Thyroid gland (tissue), 4 donors: ENCODE data around the gene SLC32A1. TPM values are rescaled to one million over a fixed set of nuclear protein-coding genes. Genes with fewer than 3 reads are reported as not detected.
A peak's percentile ranks its signal among the peaks of the same experiment; 100 is the strongest.

Source experiments
- DNase-seq, 2 donors: peaks; one replicate each; pipeline ENCODE4 v3.0.0-alpha.2; 2019
- H3K27ac ChIP-seq, 3 donors: fragments of 200-600 bp; sonication (generic); 1 replicate in 2 of 3; 2 replicates in 1 of 3; pipeline ENCODE4 v1.5.1; 2016 to 2019; ENCODE audit warnings: mild to moderate bottlenecking in 1 of 3, moderate library complexity in 1 of 3
- H3K27me3 ChIP-seq: fragments of 200-600 bp; sonication (generic); one replicate; pipeline ENCODE4 v1.5.1; 2019
- H3K36me3 ChIP-seq, 2 donors: fragments of 200-600 bp; sonication (generic); one replicate each; pipeline ENCODE4 v1.5.1; 2016 to 2019
- H3K4me1 ChIP-seq, 2 donors: fragments of 200-600 bp; sonication (generic); one replicate each; pipeline ENCODE4 v1.5.1; 2017 to 2019
- H3K4me3 ChIP-seq, 3 donors: fragments of 200-600 bp; sonication (generic); replicated peaks in 1 of 3; 1 replicate in 2 of 3; 2 replicates in 1 of 3; pipeline ENCODE4 v1.5.1; 2016; ENCODE audit warnings: mild to moderate bottlenecking in 1 of 3
- H3K9me3 ChIP-seq: fragments of 200-600 bp; sonication (generic); one replicate; pipeline ENCODE4 v1.5.1; 2017
- POLR2A ChIP-seq, 2 donors: fragments of 450-650 bp; IDR thresholded peaks; one replicate each; pipeline ENCODE4 v1.6.1; 2017; ENCODE audit warnings: antibody characterized with exemption in 2 of 2, mild to moderate bottlenecking in 2 of 2, moderate library complexity in 1 of 2
- WGBS, 2 donors: methylation state at CpG; one replicate each; pipeline ENCODE4 v1.1.5; 2017; 5-methylcytosine and 5-hydroxymethylcytosine counted together
- intact Hi-C: fragments of 100-400 bp; cut with DNase I; formaldehyde crosslinking; loops from one replicate; pipeline ENCODE4 v1.15.1; 2023
- total RNA-seq, 4 donors: library from RNA; depleted of rRNA; stranded (reverse); fragments of >200 nt; gene quantifications; one replicate each; pipeline ENCODE4 v1.2.3, GENCODE V29; 2016
- TF ChIP-seq, protein P1 (sequence below), 6 experiments: fragments of 200-600 bp in 3 of 6; fragments of 450-650 bp in 3 of 6; sonication (generic) in 3 of 6; IDR thresholded peaks; one replicate each; pipeline ENCODE4 v1.5.1; 2016 to 2019; ENCODE audit warnings: antibody characterized with exemption in 6 of 6, mild to moderate bottlenecking in 2 of 6, inconsistent platforms in 1 of 6, moderate library complexity in 1 of 6

Gene SLC32A1, protein sequence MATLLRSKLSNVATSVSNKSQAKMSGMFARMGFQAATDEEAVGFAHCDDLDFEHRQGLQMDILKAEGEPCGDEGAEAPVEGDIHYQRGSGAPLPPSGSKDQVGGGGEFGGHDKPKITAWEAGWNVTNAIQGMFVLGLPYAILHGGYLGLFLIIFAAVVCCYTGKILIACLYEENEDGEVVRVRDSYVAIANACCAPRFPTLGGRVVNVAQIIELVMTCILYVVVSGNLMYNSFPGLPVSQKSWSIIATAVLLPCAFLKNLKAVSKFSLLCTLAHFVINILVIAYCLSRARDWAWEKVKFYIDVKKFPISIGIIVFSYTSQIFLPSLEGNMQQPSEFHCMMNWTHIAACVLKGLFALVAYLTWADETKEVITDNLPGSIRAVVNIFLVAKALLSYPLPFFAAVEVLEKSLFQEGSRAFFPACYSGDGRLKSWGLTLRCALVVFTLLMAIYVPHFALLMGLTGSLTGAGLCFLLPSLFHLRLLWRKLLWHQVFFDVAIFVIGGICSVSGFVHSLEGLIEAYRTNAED
- not detected for total RNA-seq

DNA sequence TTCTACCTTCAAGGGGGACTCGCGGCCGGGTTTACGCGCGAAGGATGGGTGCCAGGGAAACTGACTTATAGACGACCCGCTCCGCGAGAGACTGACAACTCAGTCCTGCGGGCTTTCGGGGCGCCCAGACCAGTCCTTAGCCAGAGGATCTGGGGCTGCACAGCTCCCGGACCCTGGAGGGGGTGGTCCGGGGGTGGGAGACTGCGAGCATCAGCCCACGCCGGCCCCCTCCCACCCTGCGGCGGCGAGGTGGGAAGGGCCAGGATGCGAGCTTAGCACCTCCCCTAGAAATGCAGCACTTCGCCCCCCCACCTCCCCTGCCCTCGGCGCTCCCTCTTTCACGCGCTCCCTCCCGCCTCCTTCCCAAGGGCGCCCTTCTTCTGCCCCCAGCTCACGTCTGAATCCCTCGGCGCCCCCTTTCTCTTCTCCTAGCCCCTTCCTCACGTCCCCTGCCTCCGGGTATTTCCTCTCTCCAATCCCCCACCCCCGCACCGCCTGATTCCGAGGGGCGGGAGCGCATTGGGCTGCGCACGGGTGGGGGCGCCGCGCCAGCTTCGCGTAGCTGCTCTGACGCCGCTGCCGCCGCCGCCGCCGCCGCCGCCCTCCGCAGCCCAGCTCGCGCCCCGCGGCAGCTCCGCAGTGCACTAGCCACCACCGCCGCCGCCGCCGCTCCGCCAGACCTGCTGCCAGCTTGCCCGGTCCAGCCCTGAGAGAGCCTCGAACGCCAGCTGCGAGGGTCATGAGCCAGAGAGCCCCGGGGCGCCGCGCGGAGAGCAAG lies at the start of gene SLC32A1:
Gene SLC32A1, plus strand, starts transcription at position 639 of the 778 bp plus-strand sequence. CDS start 239 bp downstream, outside the sequence.
- TF ChIP-seq POLR2A (IDR thresholded peaks at IDR 0.05): no peak
- TF ChIP-seq, protein P1, sequence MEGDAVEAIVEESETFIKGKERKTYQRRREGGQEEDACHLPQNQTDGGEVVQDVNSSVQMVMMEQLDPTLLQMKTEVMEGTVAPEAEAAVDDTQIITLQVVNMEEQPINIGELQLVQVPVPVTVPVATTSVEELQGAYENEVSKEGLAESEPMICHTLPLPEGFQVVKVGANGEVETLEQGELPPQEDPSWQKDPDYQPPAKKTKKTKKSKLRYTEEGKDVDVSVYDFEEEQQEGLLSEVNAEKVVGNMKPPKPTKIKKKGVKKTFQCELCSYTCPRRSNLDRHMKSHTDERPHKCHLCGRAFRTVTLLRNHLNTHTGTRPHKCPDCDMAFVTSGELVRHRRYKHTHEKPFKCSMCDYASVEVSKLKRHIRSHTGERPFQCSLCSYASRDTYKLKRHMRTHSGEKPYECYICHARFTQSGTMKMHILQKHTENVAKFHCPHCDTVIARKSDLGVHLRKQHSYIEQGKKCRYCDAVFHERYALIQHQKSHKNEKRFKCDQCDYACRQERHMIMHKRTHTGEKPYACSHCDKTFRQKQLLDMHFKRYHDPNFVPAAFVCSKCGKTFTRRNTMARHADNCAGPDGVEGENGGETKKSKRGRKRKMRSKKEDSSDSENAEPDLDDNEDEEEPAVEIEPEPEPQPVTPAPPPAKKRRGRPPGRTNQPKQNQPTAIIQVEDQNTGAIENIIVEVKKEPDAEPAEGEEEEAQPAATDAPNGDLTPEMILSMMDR (IDR thresholded peaks at IDR 0.05): no peak
- H3K9me3 ChIP-seq: no peaks in the 10 kb centered on the region
- H3K27ac ChIP-seq: no peak within 1 kb of the TSS
- 3% methylated on average over 30 to 35 of the region's 76 CpGs for WGBS, 2 donors
- H3K4me1 ChIP-seq: peaks cover 0 to 36% of the 10 kb centered on the region in 2 donors
- H3K27me3 ChIP-seq: peaks cover 36% of the 10 kb centered on the region
- intact Hi-C loops: no loop called here
- H3K36me3 ChIP-seq: no peaks in the 10 kb centered on the region
- no peak for DNase-seq
- no peak within 1 kb of the TSS for H3K4me3 ChIP-seq

DNA sequence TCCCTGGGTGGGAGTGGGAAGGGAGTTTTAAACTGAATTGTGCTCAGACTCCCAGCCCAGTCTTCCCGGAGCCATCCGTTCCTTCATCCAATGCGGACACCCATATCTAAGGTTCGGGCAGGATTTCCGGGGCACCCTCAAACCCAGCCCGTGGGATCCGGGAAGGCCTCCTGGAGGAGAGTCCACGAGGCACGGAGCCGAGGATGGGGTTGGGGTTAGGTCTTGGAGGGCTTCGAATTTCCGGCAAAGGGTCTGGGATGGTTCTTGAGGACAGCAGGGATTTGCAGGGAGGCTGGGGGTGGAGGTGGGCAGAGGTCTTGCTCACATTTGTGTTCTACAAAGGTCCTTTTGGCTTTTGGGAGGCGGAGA lies 49.5 kb upstream of the SLC32A1 start:
- Histone ChIP-seq H3K4me1 (peaks cover 10% of the 10 kb centered on the region in 2 donors), H3K36me3 (no peaks in the 10 kb centered on the region), H3K27ac (no peak overlapping the region), H3K4me3 (no peak overlapping the region), H3K27me3 (peaks cover 9% of the 10 kb centered on the region), H3K9me3 (no peaks in the 10 kb centered on the region)
- 28 to 30% methylated on average over 13 of the region's 13 CpGs for WGBS, 2 donors
- intact Hi-C loops: no loop called here
- TF ChIP-seq, protein P1 (IDR thresholded peaks at IDR 0.05): no peak
- no peak for DNase-seq

DNA sequence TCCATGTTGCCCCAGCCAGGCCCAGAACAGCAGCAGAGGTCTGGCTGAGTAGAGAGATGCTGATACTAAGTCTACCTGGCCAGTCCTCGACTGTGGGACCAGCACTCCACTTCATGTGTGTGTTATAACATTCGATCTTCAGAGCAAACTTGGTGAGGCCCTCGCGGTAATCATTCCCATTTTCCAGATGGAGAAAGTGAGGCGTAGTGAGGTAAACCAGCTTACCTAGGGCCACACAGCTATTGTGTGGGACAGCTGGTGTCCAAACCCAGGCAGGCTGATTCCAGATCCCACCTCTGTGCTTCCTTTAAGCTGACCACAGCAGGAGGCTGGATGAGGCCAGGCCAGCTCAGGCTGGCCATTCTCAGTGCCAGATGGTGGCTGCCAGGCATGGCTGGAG lies 47.7 kb upstream of the SLC32A1 start:
- Histone ChIP-seq H3K4me1 (peaks cover 10% of the 10 kb centered on the region in 2 donors), H3K27ac (no peak overlapping the region), H3K4me3 (no peak overlapping the region), H3K36me3 (no peaks in the 10 kb centered on the region), H3K9me3 (no peaks in the 10 kb centered on the region), H3K27me3 (peaks cover 9% of the 10 kb centered on the region)
- TF ChIP-seq, protein P1 (IDR thresholded peaks at IDR 0.05): no peak
- TF ChIP-seq POLR2A (IDR thresholded peaks at IDR 0.05): no peak
- intact Hi-C loops: no loop called here
- no peak for DNase-seq
- WGBS, 2 donors: 87 to 90% methylated on average over 5 of the region's 5 CpGs

DNA sequence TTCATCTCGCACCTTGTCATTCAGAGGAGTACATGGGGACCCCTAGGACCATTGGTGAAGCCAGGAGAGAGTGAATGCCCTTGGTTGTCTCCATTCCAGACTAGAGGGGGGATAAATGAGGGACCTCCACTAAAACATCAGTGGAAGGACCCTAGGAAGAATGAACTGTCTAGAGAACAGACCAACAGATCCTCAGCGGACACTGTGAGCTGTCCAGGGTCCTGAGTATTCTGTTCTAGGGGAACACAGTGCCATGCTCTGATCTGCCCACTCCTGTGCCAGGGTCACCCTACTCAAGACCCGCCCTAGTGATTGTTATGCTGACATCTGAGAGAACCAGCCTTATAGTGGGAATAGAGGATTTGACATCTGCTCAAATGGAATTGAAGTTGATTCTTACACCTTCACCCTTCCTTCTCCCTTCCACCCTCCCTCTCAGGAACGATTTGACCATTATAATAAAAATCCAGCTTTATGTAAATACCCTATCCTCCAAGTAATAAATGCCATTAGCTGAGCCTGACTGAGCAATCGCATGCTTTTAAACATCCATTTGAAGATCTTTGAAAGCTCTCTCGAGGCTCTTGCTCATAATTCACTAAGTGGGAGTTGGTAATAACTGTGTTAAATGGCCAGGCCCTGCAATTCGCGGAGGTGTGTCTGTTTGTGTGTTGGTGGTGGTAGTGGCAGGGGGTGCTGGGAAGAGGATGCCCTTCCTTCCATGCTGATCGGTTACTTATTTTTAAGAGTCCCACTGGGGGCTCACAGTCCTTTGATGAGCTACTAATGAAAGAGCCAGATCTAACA lies 43.6 kb upstream of the SLC32A1 start:
- H3K4me1 ChIP-seq: no peaks in the 10 kb centered on the region
- TF ChIP-seq, protein P1 (IDR thresholded peaks at IDR 0.05): no peak
- no peaks in the 10 kb centered on the region for H3K9me3 ChIP-seq
- no peak overlapping the region for H3K4me3 ChIP-seq
- H3K27me3 ChIP-seq: no peaks in the 10 kb centered on the region
- WGBS, 2 donors: 41 to 43% methylated on average over 9 of the region's 9 CpGs
- intact Hi-C loops: no loop called here
- no peaks in the 10 kb centered on the region for H3K36me3 ChIP-seq
- H3K27ac ChIP-seq: no peak overlapping the region
- peak; percentile 6 to 34 for DNase-seq
